B cell (primary cell): Measurements from ENCODE around the gene BAHCC1. TPM values are rescaled to one million over a fixed set of nuclear protein-coding genes. Genes with fewer than 3 reads are reported as not detected.

ENCODE experiments used
- ATAC-seq: fragments of 200-7000 bp; cut with Tn5 transposase; one replicate; pipeline ENCODE4 v1.10.0; 2021; ENCODE audit warnings: low read depth, mild to moderate bottlenecking, moderate number of reproducible peaks, moderate library complexity
- CTCF ChIA-PET: fragments of 350-600 bp; sonication (Branson Sonifier 250); formaldehyde crosslinking; loops from one replicate; lab custom pipeline; 2021; ENCODE audit warnings: antibody characterized with exemption, inconsistent platforms; lab: Charles Lee
- POLR2A ChIA-PET: fragments of 350-600 bp; sonication (Branson Sonifier 250); formaldehyde crosslinking; loops from one replicate; lab custom pipeline; 2021; ENCODE audit warnings: antibody characterized with exemption; lab: Charles Lee
- DNase-seq: peaks from one replicate; pipeline ENCODE4 v3.0.0; 2013
- H2AFZ ChIP-seq: 2 replicates; pipeline ENCODE4 v1.6.1; 2012; ENCODE audit warnings: mild to moderate bottlenecking, low read depth, low read length; ENCODE audit not compliant: insufficient read depth, poor library complexity, severe bottlenecking
- H3K27ac ChIP-seq, 2 donors: 1 replicate in 1 of 2; 2 replicates in 1 of 2; pipeline ENCODE4 v1.5.1; 2012 to 2013; ENCODE audit warnings: low read length in 2 of 2, mild to moderate bottlenecking in 2 of 2, moderate library complexity in 1 of 2
- H3K27me3 ChIP-seq, 4 experiments: fragments of 200-600 bp in 1 of 4; sonication (generic) in 1 of 4; replicated peaks in 1 of 4; 1 replicate in 2 of 4; 2 replicates in 2 of 4; pipeline versions ENCODE4 v1.6.1 to v1.7.0; 2013 to 2016; ENCODE audit warnings: low read length in 3 of 4, mild to moderate bottlenecking in 2 of 4, mixed read lengths in 1 of 4, moderate library complexity in 1 of 4; ENCODE audit not compliant: insufficient read depth in 4 of 4, control insufficient read depth in 3 of 4; ENCODE audit errors: control extremely low read depth in 1 of 4
- H3K36me3 ChIP-seq, 2 experiments: replicated peaks in 1 of 2; 1 replicate in 1 of 2; 2 replicates in 1 of 2; pipeline versions ENCODE4 v1.6.1 to v1.7.1; 2013; ENCODE audit warnings: low read length in 1 of 2; ENCODE audit not compliant: insufficient read depth in 2 of 2, control insufficient read depth in 1 of 2; ENCODE audit errors: control extremely low read depth in 1 of 2, extremely low read depth in 1 of 2
- H3K4me1 ChIP-seq, 2 donors: fragments of 200-600 bp in 1 of 2; sonication (generic) in 1 of 2; 1 replicate in 1 of 2; 2 replicates in 1 of 2; pipeline versions ENCODE4 v1.5.1 to v1.6.1; 2013 to 2017; ENCODE audit warnings: low read length in 2 of 2; ENCODE audit not compliant: control insufficient read depth in 2 of 2, insufficient read depth in 2 of 2
- H3K4me2 ChIP-seq: replicated peaks from 2 replicates; pipeline ENCODE3; 2012; ENCODE audit warnings: mild to moderate bottlenecking, low read depth, low read length; ENCODE audit not compliant: poor library complexity, severe bottlenecking
- H3K4me3 ChIP-seq, 5 experiments: fragments of 200-600 bp in 1 of 5; sonication (generic) in 1 of 5; 1 replicate in 3 of 5; 2 replicates in 2 of 5; pipeline versions ENCODE4 v1.5.1 to v1.7.0; 2011 to 2016; ENCODE audit warnings: low read length in 4 of 5, mild to moderate bottlenecking in 4 of 5, low read depth in 2 of 5, control low read depth in 1 of 5, moderate library complexity in 1 of 5; ENCODE audit not compliant: insufficient read depth in 1 of 5; ENCODE audit errors: control extremely low read depth in 1 of 5, extremely low read depth in 1 of 5
- H3K79me2 ChIP-seq: fragments of 200-600 bp; sonication (generic); one replicate; pipeline ENCODE4 v1.6.0; 2016; ENCODE audit warnings: low read length; ENCODE audit not compliant: control insufficient read depth, insufficient read depth
- H3K9ac ChIP-seq: fragments of 200-600 bp; sonication (generic); 2 replicates; pipeline ENCODE4 v1.6.1; 2017; ENCODE audit warnings: mild to moderate bottlenecking, low read length, moderate library complexity
- H3K9me3 ChIP-seq, 3 donors: one replicate each; pipeline versions ENCODE4 v1.6.1 to v1.7.1; 2013; ENCODE audit warnings: low read length in 2 of 3; ENCODE audit not compliant: control insufficient read depth in 2 of 3, insufficient read depth in 1 of 3; ENCODE audit errors: control extremely low read depth in 1 of 3
- H4K20me1 ChIP-seq: 2 replicates; pipeline ENCODE4 v1.6.0; 2012; ENCODE audit warnings: mild to moderate bottlenecking, low read length; ENCODE audit not compliant: insufficient read depth, control insufficient read depth, poor library complexity, severe bottlenecking
- H3K27ac Mint-ChIP-seq: one replicate; pipeline ENCODE4 v1.8.0; 2021; ENCODE audit warnings: mixed read lengths
- H3K27me3 Mint-ChIP-seq: one replicate; pipeline ENCODE4 v1.8.0; 2021; ENCODE audit warnings: mixed read lengths
- H3K4me1 Mint-ChIP-seq: one replicate; pipeline ENCODE4 v1.8.0; 2021; ENCODE audit warnings: mixed read lengths
- H3K4me3 Mint-ChIP-seq: one replicate; pipeline ENCODE4 v1.8.0; 2021; ENCODE audit warnings: mixed read lengths
- H3K9me3 Mint-ChIP-seq: one replicate; pipeline ENCODE4 v1.8.0; 2022; ENCODE audit warnings: mixed read lengths; ENCODE audit not compliant: insufficient read depth
- EZH2 ChIP-seq: IDR thresholded peaks from 2 replicates; pipeline ENCODE4 v1.6.1; 2012; ENCODE audit warnings: borderline replicate concordance, low read depth, mild to moderate bottlenecking, moderate library complexity, low read length; ENCODE audit not compliant: insufficient read depth, poor library complexity, severe bottlenecking
- WGBS: methylation state at CpG from one replicate; pipeline ENCODE4 v1.1.5; 2013; ENCODE audit warnings: missing lambda C conversion rate; ENCODE audit not compliant: insufficient coverage; 5-methylcytosine and 5-hydroxymethylcytosine counted together
- intact Hi-C: fragments of 100-400 bp; cut with micrococcal nuclease; formaldehyde crosslinking; loops from one replicate; pipeline ENCODE4 v1.10.0; 2022
- polyA plus RNA-seq: library from polyadenylated mRNA; depleted of rRNA; stranded (reverse); fragments of >200 nt; gene quantifications from 2 replicates; pipeline ENCODE4 v1.2.3, GENCODE V29; 2012
- total RNA-seq, 2 donors: library from RNA; stranded (reverse); fragments of 120-200 nt in 1 of 2; gene quantifications; 1 replicate in 1 of 2; 2 replicates in 1 of 2; pipeline versions ENCODE4 v1.2.3 to v1.2.4, GENCODE V29; 2013 to 2022
- TF ChIP-seq, protein P1 (sequence below): fragments of 200-600 bp; IDR thresholded peaks from one replicate; pipeline ENCODE4 v1.8.0; 2022; ENCODE audit warnings: antibody characterized with exemption, mild to moderate bottlenecking

Gene BAHCC1
- total and polyA plus RNA-seq, 2 donors (not counting 1 experiment from before 2014, with no cell fraction given) = 0.12 to 0.48 TPM

GRCh38 chr17:81469266-81469665 lies 74.0 kb downstream of the BAHCC1 start:
- Histone ChIP-seq H3K79me2 (no peaks in the 10 kb centered on the region), H2AFZ (no peak overlapping the region), H3K9me3 (peaks cover 0 to 6% (median 0%) of the 10 kb centered on the region in 3 donors), H3K9ac (no peak overlapping the region), H4K20me1 (no peaks in the 10 kb centered on the region), H3K4me3 (no peak overlapping the region), H3K27me3 (no peaks in the 10 kb centered on the region), H3K4me1 (no peaks in the 10 kb centered on the region), H3K27ac (no peak overlapping the region), H3K4me2 (no peak overlapping the region), H3K36me3 (no peaks in the 10 kb centered on the region)
- no peaks in the 10 kb centered on the region for H3K4me1 Mint-ChIP-seq
- TF ChIP-seq, protein P1, sequence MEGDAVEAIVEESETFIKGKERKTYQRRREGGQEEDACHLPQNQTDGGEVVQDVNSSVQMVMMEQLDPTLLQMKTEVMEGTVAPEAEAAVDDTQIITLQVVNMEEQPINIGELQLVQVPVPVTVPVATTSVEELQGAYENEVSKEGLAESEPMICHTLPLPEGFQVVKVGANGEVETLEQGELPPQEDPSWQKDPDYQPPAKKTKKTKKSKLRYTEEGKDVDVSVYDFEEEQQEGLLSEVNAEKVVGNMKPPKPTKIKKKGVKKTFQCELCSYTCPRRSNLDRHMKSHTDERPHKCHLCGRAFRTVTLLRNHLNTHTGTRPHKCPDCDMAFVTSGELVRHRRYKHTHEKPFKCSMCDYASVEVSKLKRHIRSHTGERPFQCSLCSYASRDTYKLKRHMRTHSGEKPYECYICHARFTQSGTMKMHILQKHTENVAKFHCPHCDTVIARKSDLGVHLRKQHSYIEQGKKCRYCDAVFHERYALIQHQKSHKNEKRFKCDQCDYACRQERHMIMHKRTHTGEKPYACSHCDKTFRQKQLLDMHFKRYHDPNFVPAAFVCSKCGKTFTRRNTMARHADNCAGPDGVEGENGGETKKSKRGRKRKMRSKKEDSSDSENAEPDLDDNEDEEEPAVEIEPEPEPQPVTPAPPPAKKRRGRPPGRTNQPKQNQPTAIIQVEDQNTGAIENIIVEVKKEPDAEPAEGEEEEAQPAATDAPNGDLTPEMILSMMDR = no peak
- TF ChIP-seq EZH2 = no peak
- POLR2A ChIA-PET = no interaction called here
- H3K27me3 Mint-ChIP-seq = no peaks in the 10 kb centered on the region
- H3K9me3 Mint-ChIP-seq = no peaks in the 10 kb centered on the region
- no peak overlapping the region for H3K4me3 Mint-ChIP-seq
- intact Hi-C loops = no loop called here
- ATAC-seq = no peak
- H3K27ac Mint-ChIP-seq = no peak overlapping the region
- 94% methylated on average over 13 of the region's 13 CpGs for WGBS
- no peak for DNase-seq
- CTCF ChIA-PET = no interaction called here

- H3K4me3 ChIP-seq = no peak overlapping the region
- no peaks in the 10 kb centered on the region for H3K27me3 Mint-ChIP-seq
- intact Hi-C loops = no loop called here
- no peaks in the 10 kb centered on the region for H3K4me1 ChIP-seq
- no peak overlapping the region for H3K4me3 Mint-ChIP-seq
- TF ChIP-seq EZH2 = no peak
- TF ChIP-seq, protein P1 = no peak
- H3K36me3 ChIP-seq = no peaks in the 10 kb centered on the region
- DNase-seq (no peak), ATAC-seq (no peak)
- no peaks in the 10 kb centered on the region for H3K4me1 Mint-ChIP-seq
- H3K9ac ChIP-seq = no peak overlapping the region
- H3K27ac Mint-ChIP-seq = no peak overlapping the region
- H2AFZ ChIP-seq = no peak overlapping the region
- H3K27me3 ChIP-seq = no peaks in the 10 kb centered on the region
- H3K9me3 ChIP-seq = peaks cover 0 to 6% (median 0%) of the 10 kb centered on the region in 3 donors
- H3K9me3 Mint-ChIP-seq = no peaks in the 10 kb centered on the region
- ChIA-PET CTCF (no interaction called here), POLR2A (no interaction called here)
- no peak overlapping the region for H3K4me2 ChIP-seq
- H3K79me2 ChIP-seq = no peaks in the 10 kb centered on the region
- 85% methylated on average over 9 of the region's 9 CpGs for WGBS
- no peak overlapping the region for H3K27ac ChIP-seq
- H4K20me1 ChIP-seq = no peaks in the 10 kb centered on the region
These were observed 75.2 kb downstream of the BAHCC1 start for GRCh38 chr17:81470270-81470943.
